ENCODE data around the gene TMEM43.
A peak's percentile ranks its signal among the peaks of the same experiment; 100 is the strongest.

The TMEM43 gene

GRCh38 chr3:14177580-14178246 is 52.9 kb downstream of the TMEM43 start:
- peak in 1 of 2 donors; percentile 0 for DNase-seq (ENCODE audit: low read depth in 2 of 2)

GRCh38 chr3:14178247-14179113 is 53.6 kb downstream of the TMEM43 start, which contains the start of the genes LSM3 and XPC:
TSS of gene LSM3 (plus strand) at chr3:14178817. CDS start at chr3:14178861, 44 bp downstream.
TSS of gene XPC (minus strand) at chr3:14178601. CDS start at chr3:14178568, 33 bp downstream.
- peak; percentile 96 for DNase-seq (ENCODE audit: low read depth in 2 of 2)

GRCh38 chr3:14179114-14179465 is 54.2 kb downstream of the TMEM43 start:
- no peak for DNase-seq (ENCODE audit: low read depth in 2 of 2)

- DNase-seq (ENCODE audit: low read depth in 2 of 2) = no peak
Observed at GRCh38 chr3:14179795-14180194, 54.9 kb downstream of the TMEM43 start.

GRCh38 chr3:14181253-14181652 is 56.4 kb downstream of the TMEM43 start:
- DNase-seq (ENCODE audit: low read depth in 2 of 2) = no peak

- DNase-seq (ENCODE audit: low read depth in 2 of 2) = no peak
Observed at GRCh38 chr3:14183015-14183577, 58.2 kb downstream of the TMEM43 start.

- DNase-seq (ENCODE audit: low read depth in 2 of 2) = no peak
Observed at GRCh38 chr3:14186854-14187458, 62.1 kb downstream of the TMEM43 start.

- DNase-seq (ENCODE audit: low read depth in 2 of 2) = no peak
Observed at GRCh38 chr3:14188041-14188754, 63.3 kb downstream of the TMEM43 start.

Data from stimulated activated CD4-positive, alpha-beta T cell treated with anti-CD3 and anti-CD28 coated beads, Interleukin-1b, Interleukin-23, amount 100 ng/mL, for 4 hours (primary cell).